H9 (cell line): Measurements from ENCODE around the gene NAT16. TPM values are rescaled to one million over a fixed set of nuclear protein-coding genes. Genes with fewer than 3 reads are reported as not detected.

Source experiments
- DNase-seq: peaks from one replicate; pipeline ENCODE4 v3.0.0-alpha.2; 2017
- H2AFZ ChIP-seq: one replicate; pipeline ENCODE4 v1.6.1; 2013; ENCODE audit warnings: mild to moderate bottlenecking, low read length, control low read depth, moderate library complexity
- H2AK5ac ChIP-seq: 2 replicates; pipeline ENCODE4 v1.6.1; 2013; ENCODE audit warnings: low read length, control low read depth, mixed read lengths; ENCODE audit not compliant: insufficient read length
- H2BK120ac ChIP-seq: one replicate; pipeline ENCODE4 v1.6.1; 2013; ENCODE audit warnings: low read depth, mild to moderate bottlenecking, low read length, control low read depth, inconsistent platforms; ENCODE audit not compliant: poor library complexity, severe bottlenecking
- H2BK12ac ChIP-seq: 2 replicates; pipeline ENCODE4 v1.6.1; 2013; ENCODE audit warnings: low read length, control low read depth, mixed read lengths, low read depth; ENCODE audit not compliant: insufficient read length
- H2BK15ac ChIP-seq: 2 replicates; pipeline ENCODE4 v1.6.1; 2013; ENCODE audit warnings: low read depth, low read length, control low read depth
- H2BK20ac ChIP-seq: one replicate; pipeline ENCODE4 v1.6.1; 2013; ENCODE audit warnings: low read depth, mild to moderate bottlenecking, low read length, control low read depth, inconsistent platforms; ENCODE audit not compliant: poor library complexity, severe bottlenecking
- H2BK5ac ChIP-seq: 2 replicates; pipeline ENCODE4 v1.6.1; 2013; ENCODE audit warnings: low read length, control low read depth, mixed read lengths; ENCODE audit not compliant: insufficient read length
- H3K14ac ChIP-seq: 2 replicates; pipeline ENCODE4 v1.6.1; 2013; ENCODE audit warnings: low read length, control low read depth; ENCODE audit not compliant: insufficient read depth
- H3K18ac ChIP-seq: 2 replicates; pipeline ENCODE4 v1.6.1; 2013; ENCODE audit warnings: low read depth, mild to moderate bottlenecking, mixed read lengths, low read length, control low read depth; ENCODE audit not compliant: insufficient read length
- H3K23ac ChIP-seq: 2 replicates; pipeline ENCODE4 v1.6.1; 2013; ENCODE audit warnings: low read length, control low read depth, mixed read lengths, low read depth; ENCODE audit not compliant: insufficient read length
- H3K23me2 ChIP-seq: 2 replicates; pipeline ENCODE4 v1.6.1; 2013; ENCODE audit warnings: low read depth, mild to moderate bottlenecking, mixed read lengths, low read length, control low read depth; ENCODE audit not compliant: insufficient read length, poor library complexity, severe bottlenecking
- H3K27ac ChIP-seq: 2 replicates; pipeline ENCODE4 v1.5.1; 2013; ENCODE audit warnings: low read length, control low read depth, mixed read lengths, low read depth; ENCODE audit not compliant: insufficient read length
- H3K27me3 ChIP-seq: 2 replicates; pipeline ENCODE4 v1.6.1; 2013; ENCODE audit warnings: low read length, control low read depth, inconsistent platforms; ENCODE audit not compliant: insufficient read depth
- H3K4ac ChIP-seq: 2 replicates; pipeline ENCODE4 v1.6.1; 2013; ENCODE audit warnings: low read depth, mild to moderate bottlenecking, control low read depth, inconsistent platforms, low read length, moderate library complexity
- H3K4me1 ChIP-seq: 2 replicates; pipeline ENCODE4 v1.6.1; 2013; ENCODE audit warnings: low read length, control low read depth, inconsistent platforms; ENCODE audit not compliant: insufficient read depth
- H3K4me2 ChIP-seq: 2 replicates; pipeline ENCODE4 v1.6.1; 2013; ENCODE audit warnings: low read length, control low read depth, mixed read lengths; ENCODE audit not compliant: insufficient read length, insufficient read depth
- H3K56ac ChIP-seq: 2 replicates; pipeline ENCODE4 v1.6.1; 2013; ENCODE audit warnings: low read depth, mild to moderate bottlenecking, mixed read lengths, low read length, control low read depth; ENCODE audit not compliant: insufficient read length
- H3K79me1 ChIP-seq: 2 replicates; pipeline ENCODE4 v1.6.1; 2013; ENCODE audit warnings: low read depth, mild to moderate bottlenecking, moderate library complexity, low read length, control low read depth, inconsistent platforms; ENCODE audit not compliant: insufficient read depth, poor library complexity, severe bottlenecking
- H3K79me2 ChIP-seq: 2 replicates; pipeline ENCODE4 v1.6.1; 2013; ENCODE audit warnings: low read length, control low read depth, inconsistent platforms; ENCODE audit not compliant: insufficient read depth
- H3K9ac ChIP-seq: 2 replicates; pipeline ENCODE4 v1.6.1; 2013; ENCODE audit warnings: low read length, control low read depth, mixed read lengths; ENCODE audit not compliant: insufficient read length; ENCODE audit errors: extremely low read depth
- H3K9me3 ChIP-seq: one replicate; pipeline ENCODE4 v1.6.1; 2013; ENCODE audit warnings: low read depth, low read length, inconsistent platforms; ENCODE audit not compliant: control insufficient read depth
- H3T11ph ChIP-seq: one replicate; pipeline ENCODE4 v1.6.1; 2013; ENCODE audit warnings: mild to moderate bottlenecking, low read length, control low read depth, inconsistent platforms
- H4K20me1 ChIP-seq: one replicate; pipeline ENCODE4 v1.6.1; 2013; ENCODE audit not compliant: control insufficient read depth, insufficient read length, insufficient read depth
- H4K5ac ChIP-seq: 2 replicates; pipeline ENCODE4 v1.6.1; 2013; ENCODE audit warnings: low read depth, mild to moderate bottlenecking, mixed read lengths, low read length, control low read depth; ENCODE audit not compliant: insufficient read length
- H4K8ac ChIP-seq: replicated peaks from 2 replicates; pipeline ENCODE4 v1.6.1; 2013; ENCODE audit warnings: low read length, control low read depth, mixed read lengths, low read depth; ENCODE audit not compliant: insufficient read length
- H4K91ac ChIP-seq: 2 replicates; pipeline ENCODE4 v1.6.1; 2013; ENCODE audit warnings: low read depth, mild to moderate bottlenecking, moderate library complexity, mixed read lengths, low read length, control low read depth; ENCODE audit not compliant: insufficient read length
- H3K27ac Mint-ChIP-seq, 3 experiments: 2 replicates in 2 of 3; 3 replicates in 1 of 3; pipeline ENCODE4 v1.8.0; 2020 to 2021; ENCODE audit warnings: mixed read lengths in 3 of 3, mild to moderate bottlenecking in 1 of 3, moderate library complexity in 1 of 3
- H3K27me3 Mint-ChIP-seq: 2 replicates; pipeline ENCODE4 v1.8.0; 2021; ENCODE audit warnings: low read depth, mild to moderate bottlenecking, moderate library complexity, mixed read lengths
- H3K36me3 Mint-ChIP-seq, 3 experiments: 2 replicates in 2 of 3; 3 replicates in 1 of 3; pipeline ENCODE4 v1.8.0; 2020 to 2021; ENCODE audit warnings: low read depth in 3 of 3, mixed read lengths in 3 of 3; ENCODE audit not compliant: insufficient read depth in 1 of 3
- H3K4me1 Mint-ChIP-seq, 2 experiments: 2 replicates each; pipeline ENCODE4 v1.8.0; 2020; ENCODE audit warnings: mixed read lengths in 2 of 2
- H3K4me3 Mint-ChIP-seq, 2 experiments: 2 replicates in 1 of 2; 3 replicates in 1 of 2; pipeline ENCODE4 v1.8.0; 2020 to 2021; ENCODE audit warnings: mild to moderate bottlenecking in 2 of 2, mixed read lengths in 2 of 2, moderate library complexity in 1 of 2
- H3K9me3 Mint-ChIP-seq, 2 experiments: 2 replicates in 1 of 2; 3 replicates in 1 of 2; pipeline ENCODE4 v1.8.0; 2020; ENCODE audit warnings: mild to moderate bottlenecking in 2 of 2, mixed read lengths in 2 of 2, moderate library complexity in 1 of 2
- CTCF ChIP-seq: fragments of 200-600 bp; sonication (generic); conservative IDR thresholded peaks from 3 replicates; pipeline ENCODE4 v1.8.0; 2021; ENCODE audit warnings: antibody characterized with exemption, mild to moderate bottlenecking
- WGBS: extraction: QIAGEN DNeasy Blood & Tissue Kit; methylation state at CpG from one replicate; pipeline ENCODE4 v1.1.7; 2013; ENCODE audit warnings: missing lambda C conversion rate, low lambda C conversion rate, mixed read lengths; ENCODE audit not compliant: insufficient read length; ENCODE audit errors: extremely low coverage; 5-methylcytosine and 5-hydroxymethylcytosine counted together
- total RNA-seq: library from RNA; stranded (reverse); gene quantifications from 2 replicates; pipeline ENCODE4 v1.2.1, GENCODE V29; 2021

Gene NAT16
- total RNA-seq, 1 experiment from 2014 or later = 0.50 TPM

- no peak for DNase-seq
- peaks cover 56 to 64% of the 10 kb centered on the region in 2 experiments for H3K4me1 Mint-ChIP-seq
- peaks cover 63% of the 10 kb centered on the region for H3K27me3 ChIP-seq
Observed at GRCh38 chr7:101171442-101171837, 8.7 kb downstream of the NAT16 start.

More at GRCh38 chr7:101171442-101171837, 8.7 kb downstream of the NAT16 start:
- Histone ChIP-seq H2AFZ (no peak overlapping the region), H3K14ac (no peak overlapping the region), H3K23ac (no peak overlapping the region), H3T11ph (no peak overlapping the region), H2BK5ac (no peak overlapping the region), H4K5ac (no peak overlapping the region), H3K4ac (no peak overlapping the region), H3K4me1 (peaks cover 13% of the 10 kb centered on the region; the same call in 1 of the 2 replicates), H3K4me2 (peak overlapping the region; percentile 68), H3K18ac (no peak overlapping the region), H4K20me1 (no peaks in the 10 kb centered on the region), H4K91ac (no peak overlapping the region), H2BK20ac (no peak overlapping the region), H2BK15ac (no peak overlapping the region), H2BK12ac (no peak overlapping the region), H2AK5ac (no peak overlapping the region), H2BK120ac (no peak overlapping the region), H3K9me3 (no peaks in the 10 kb centered on the region), H3K79me1 (no peaks in the 10 kb centered on the region), H3K56ac (no peak overlapping the region), H3K9ac (no peak overlapping the region), H3K79me2 (no peaks in the 10 kb centered on the region), H3K23me2 (peaks cover 46% of the 10 kb centered on the region), H3K27ac (no peak overlapping the region), H4K8ac (no peak overlapping the region)
- Mint-ChIP-seq H3K36me3 (no peaks in the 10 kb centered on the region), H3K27me3 (peaks cover 98% of the 10 kb centered on the region), H3K27ac (no peak overlapping the region), H3K9me3 (peaks cover 0 to 2% of the 10 kb centered on the region in 2 experiments; a peak in 2 of 5 replicates), H3K4me3 (peak overlapping the region; percentile 55 to 79)
- no CpG with 5 or more reads among the region's 13 CpGs for WGBS
- no peak for TF ChIP-seq CTCF
